Smooth muscle cell (in vitro differentiated cells): ENCODE results near the gene NLGN1. TPM values are rescaled to one million over a fixed set of nuclear protein-coding genes. Genes with fewer than 3 reads are reported as not detected.

Source experiments
- DNase-seq: peaks from one replicate; lab custom pipeline; 2025; ENCODE audit not compliant: unreplicated experiment; lab: John Stamatoyannopoulos, UW
- H2AFZ ChIP-seq: fragments of 200-600 bp; sonication (generic); 2 replicates; pipeline ENCODE4 v1.6.0; 2016; ENCODE audit warnings: antibody characterized with exemption, low read depth, mild to moderate bottlenecking
- H3F3A ChIP-seq: fragments of 200-600 bp; sonication (generic); 2 replicates; pipeline ENCODE4 v1.6.0; 2017; ENCODE audit warnings: antibody characterized with exemption, low read depth
- H3K27ac ChIP-seq: fragments of 200-600 bp; sonication (generic); 2 replicates; pipeline ENCODE4 v1.5.1; 2016; ENCODE audit warnings: low read depth, mild to moderate bottlenecking
- H3K27me3 ChIP-seq: fragments of 200-600 bp; sonication (generic); 2 replicates; pipeline ENCODE4 v1.6.1; 2016; ENCODE audit warnings: low read depth, mild to moderate bottlenecking
- H3K36me3 ChIP-seq: fragments of 200-600 bp; sonication (generic); 2 replicates; pipeline ENCODE4 v1.5.1; 2016; ENCODE audit warnings: low read depth
- H3K4me1 ChIP-seq: fragments of 200-600 bp; sonication (generic); 2 replicates; pipeline ENCODE4 v1.5.1; 2016; ENCODE audit warnings: low read depth
- H3K4me2 ChIP-seq: fragments of 200-600 bp; sonication (generic); 2 replicates; pipeline ENCODE4 v1.6.0; 2016; ENCODE audit warnings: mild to moderate bottlenecking
- H3K4me3 ChIP-seq: fragments of 200-600 bp; sonication (generic); 2 replicates; pipeline ENCODE4 v1.5.1; 2016; ENCODE audit warnings: mild to moderate bottlenecking
- H3K79me2 ChIP-seq: fragments of 200-600 bp; sonication (generic); 2 replicates; pipeline ENCODE4 v1.6.0; 2016; ENCODE audit warnings: low read depth, mild to moderate bottlenecking
- H3K9ac ChIP-seq: fragments of 200-600 bp; sonication (generic); 2 replicates; pipeline ENCODE4 v1.6.0; 2016; ENCODE audit warnings: low read depth
- H3K9me3 ChIP-seq: fragments of 200-600 bp; sonication (generic); replicated peaks from 2 replicates; pipeline ENCODE4 v1.5.1; 2016; ENCODE audit warnings: low read depth
- H4K20me1 ChIP-seq: fragments of 200-600 bp; sonication (generic); 2 replicates; pipeline ENCODE4 v1.6.0; 2016; ENCODE audit warnings: low read depth
- CTCF ChIP-seq: fragments of 200-600 bp; sonication (generic); IDR thresholded peaks from 2 replicates; pipeline ENCODE4 v1.5.1; 2017; ENCODE audit warnings: borderline replicate concordance, mild to moderate bottlenecking, antibody characterized with exemption; ENCODE audit not compliant: insufficient read depth, poor library complexity, severe bottlenecking
- WGBS: methylation state at CpG from one replicate; pipeline ENCODE4 v1.1.7; 2016; ENCODE audit warnings: low lambda C conversion rate; 5-methylcytosine and 5-hydroxymethylcytosine counted together
- polyA plus RNA-seq: library from polyadenylated mRNA; unstranded; fragments of >200 nt; fragmentation: Nextera tagmentation; extraction: Ambion mirVana; gene quantifications from 2 replicates; pipeline ENCODE4 v1.2.1, GENCODE V29; 2016
- total RNA-seq: library from RNA; depleted of rRNA; stranded (reverse); fragments of >200 nt; gene quantifications from 2 replicates; pipeline ENCODE4 v1.2.3, GENCODE V29; 2014

Gene NLGN1
- total and polyA plus RNA-seq, 2 experiments from 2014 or later, result 0.04 TPM; not detected in 1

GRCh38 chr3:174202116-174202515, 804.6 kb downstream of the NLGN1 start:
- H3K27ac ChIP-seq, result no peak overlapping the region
- H3K27me3 ChIP-seq, result no peaks in the 10 kb centered on the region
- DNase-seq, result no peak
- no peaks in the 10 kb centered on the region for H3K4me1 ChIP-seq
- H3K9ac ChIP-seq, result no peak overlapping the region
- H3K9me3 ChIP-seq, result no peaks in the 10 kb centered on the region
- no peak overlapping the region for H2AFZ ChIP-seq
- H3K79me2 ChIP-seq, result no peaks in the 10 kb centered on the region
- no peak overlapping the region for H3K4me3 ChIP-seq
- H3K4me2 ChIP-seq, result no peak overlapping the region
- H3K36me3 ChIP-seq, result no peaks in the 10 kb centered on the region
- WGBS, result 80% methylated on average over 2 of the region's 2 CpGs
- no peaks in the 10 kb centered on the region for H3F3A ChIP-seq
- H4K20me1 ChIP-seq, result no peaks in the 10 kb centered on the region
- TF ChIP-seq CTCF, result no peak

- H3F3A ChIP-seq, result no peaks in the 10 kb centered on the region
- no peak overlapping the region for H3K4me2 ChIP-seq
- no peaks in the 10 kb centered on the region for H3K4me1 ChIP-seq
- no peaks in the 10 kb centered on the region for H3K36me3 ChIP-seq
- no peaks in the 10 kb centered on the region for H3K79me2 ChIP-seq
- H3K9ac ChIP-seq, result no peak overlapping the region
- no peak overlapping the region for H3K27ac ChIP-seq
- no peak for TF ChIP-seq CTCF
- H3K27me3 ChIP-seq, result no peaks in the 10 kb centered on the region
- no peak overlapping the region for H3K4me3 ChIP-seq
- no peaks in the 10 kb centered on the region for H3K9me3 ChIP-seq
- no peaks in the 10 kb centered on the region for H4K20me1 ChIP-seq
- 94% methylated on average over 1 of the region's 1 CpG for WGBS
- no peak for DNase-seq
- H2AFZ ChIP-seq, result no peak overlapping the region
Observed at GRCh38 chr3:174202561-174202960, 805.0 kb downstream of the NLGN1 start.

GRCh38 chr3:174204765-174205164, 807.2 kb downstream of the NLGN1 start:
- no peak overlapping the region for H2AFZ ChIP-seq
- 77% methylated on average over 1 of the region's 1 CpG for WGBS
- H3K9me3 ChIP-seq, result no peaks in the 10 kb centered on the region
- no peaks in the 10 kb centered on the region for H3K36me3 ChIP-seq
- no peak for DNase-seq
- no peaks in the 10 kb centered on the region for H3K79me2 ChIP-seq
- no peak overlapping the region for H3K27ac ChIP-seq
- H3K27me3 ChIP-seq, result no peaks in the 10 kb centered on the region
- no peaks in the 10 kb centered on the region for H3F3A ChIP-seq
- TF ChIP-seq CTCF, result no peak
- no peaks in the 10 kb centered on the region for H4K20me1 ChIP-seq
- no peak overlapping the region for H3K4me3 ChIP-seq
- no peak overlapping the region for H3K9ac ChIP-seq
- H3K4me1 ChIP-seq, result no peaks in the 10 kb centered on the region
- H3K4me2 ChIP-seq, result no peak overlapping the region

GRCh38 chr3:174206607-174207192, 809.2 kb downstream of the NLGN1 start:
- H3K9ac ChIP-seq, result no peak overlapping the region
- H3F3A ChIP-seq, result no peaks in the 10 kb centered on the region
- no peak overlapping the region for H3K4me2 ChIP-seq
- no peak for DNase-seq
- no peak overlapping the region for H2AFZ ChIP-seq
- no peaks in the 10 kb centered on the region for H3K36me3 ChIP-seq
- H3K4me1 ChIP-seq, result no peaks in the 10 kb centered on the region
- no peak overlapping the region for H3K27ac ChIP-seq
- H3K4me3 ChIP-seq, result no peak overlapping the region
- TF ChIP-seq CTCF, result no peak
- H4K20me1 ChIP-seq, result no peaks in the 10 kb centered on the region
- no peaks in the 10 kb centered on the region for H3K9me3 ChIP-seq
- no peaks in the 10 kb centered on the region for H3K27me3 ChIP-seq
- no peaks in the 10 kb centered on the region for H3K79me2 ChIP-seq
- 94% methylated on average over 4 of the region's 4 CpGs for WGBS
